ENCODE results near the gene PARP3. TPM values are rescaled to one million over a fixed set of nuclear protein-coding genes. Genes with fewer than 3 reads are reported as not detected.

The PARP3 gene
- total RNA-seq, 1 experiment from 2014 or later: 17.5 TPM

GRCh38 chr3:51908026-51908425 lies 34.1 kb upstream of the PARP3 start:
- H3K36me3 ChIP-seq (ENCODE audit: control insufficient read depth in 1 of 2, insufficient read depth in 2 of 2, low read length in 2 of 2): no peaks in the 10 kb centered on the region
- no peak for DNase-seq (ENCODE audit: low read depth, low spot score)
- ChIA-PET RAD21 (ENCODE audit: low non-redundant PET in 1 of 2, low total read pairs in 2 of 2, uncharacterized antibody in 2 of 2, unreplicated experiment in 2 of 2) (no interaction called here), CTCF (no interaction called here), POLR2A (interaction anchor here (0.6 kb wide), 1 partner anchor 19 kb away, joined by 6 read pairs; no protein-coding TSS in a partner anchor)
- H3K79me2 ChIP-seq (ENCODE audit: insufficient read depth, low read length): no peaks in the 10 kb centered on the region
- no peak overlapping the region for H3K9ac ChIP-seq (ENCODE audit: low read length)
- H3K9me3 ChIP-seq (ENCODE audit: control insufficient read depth in 1 of 2, insufficient read depth in 1 of 2, low read depth in 1 of 2, low read length in 2 of 2): peaks cover 3 to 8% of the 10 kb centered on the region in 2 experiments; a peak in 1 of 4 replicates
- H3K9me2 ChIP-seq (ENCODE audit: insufficient read depth): no peaks in the 10 kb centered on the region
- H2AFZ ChIP-seq (ENCODE audit: low read depth, low read length, poor library complexity, severe bottlenecking): no peak overlapping the region
- no peak overlapping the region for H3K4me3 ChIP-seq (replicated peaks in 1 of 2; ENCODE audit: low read depth in 1 of 2, low read length in 2 of 2)
- H3K27me3 ChIP-seq (ENCODE audit: insufficient read depth, low read length): no peaks in the 10 kb centered on the region
- no peak overlapping the region for H3K4me2 ChIP-seq (ENCODE audit: low read length)
- no peak for ATAC-seq
- H3K27ac ChIP-seq (ENCODE audit: low read depth, low read length): no peak overlapping the region
- TF ChIP-seq ZBTB33 (IDR thresholded peaks at IDR 0.05; ENCODE audit: extremely low read depth, insufficient replicate concordance, low read length) (no peak), CEBPB (IDR thresholded peaks at IDR 0.05; ENCODE audit: low read depth) (no peak), TCF7L2 (IDR thresholded peaks at IDR 0.05; ENCODE audit: borderline replicate concordance, extremely low read depth, insufficient read depth, insufficient read length) (no peak), YY1 (IDR thresholded peaks at IDR 0.05; ENCODE audit: extremely low read depth, insufficient replicate concordance, low read depth, low read length) (no peak)
- no TSS peak for BruUV-seq (replicated peaks)
- intact Hi-C loops (cut with micrococcal nuclease): no loop called here
- no peaks in the 10 kb centered on the region for H4K20me1 ChIP-seq (ENCODE audit: insufficient read depth)
- peaks cover 0 to 6% of the 10 kb centered on the region in 2 experiments; a peak in 2 of 4 replicates for H3K4me1 ChIP-seq (ENCODE audit: control insufficient read depth in 1 of 2, insufficient read depth in 2 of 2, low read length in 2 of 2)

- ChIA-PET POLR2A (no interaction called here), RAD21 (ENCODE audit: low non-redundant PET in 1 of 2, low total read pairs in 2 of 2, uncharacterized antibody in 2 of 2, unreplicated experiment in 2 of 2) (no interaction called here), CTCF (no interaction called here)
- no peak overlapping the region for H2AFZ ChIP-seq (ENCODE audit: low read depth, low read length, poor library complexity, severe bottlenecking)
- no peak overlapping the region for H3K4me3 ChIP-seq (replicated peaks in 1 of 2; ENCODE audit: low read depth in 1 of 2, low read length in 2 of 2)
- H3K9me2 ChIP-seq (ENCODE audit: insufficient read depth): no peaks in the 10 kb centered on the region
- ATAC-seq (no peak), DNase-seq (ENCODE audit: low read depth, low spot score) (no peak)
- no peaks in the 10 kb centered on the region for H4K20me1 ChIP-seq (ENCODE audit: insufficient read depth)
- no peaks in the 10 kb centered on the region for H3K4me1 ChIP-seq (ENCODE audit: control insufficient read depth in 1 of 2, insufficient read depth in 2 of 2, low read length in 2 of 2)
- BruUV-seq (replicated peaks): no TSS peak
- no peaks in the 10 kb centered on the region for H3K27me3 ChIP-seq (ENCODE audit: insufficient read depth, low read length)
- TF ChIP-seq, protein P1, sequence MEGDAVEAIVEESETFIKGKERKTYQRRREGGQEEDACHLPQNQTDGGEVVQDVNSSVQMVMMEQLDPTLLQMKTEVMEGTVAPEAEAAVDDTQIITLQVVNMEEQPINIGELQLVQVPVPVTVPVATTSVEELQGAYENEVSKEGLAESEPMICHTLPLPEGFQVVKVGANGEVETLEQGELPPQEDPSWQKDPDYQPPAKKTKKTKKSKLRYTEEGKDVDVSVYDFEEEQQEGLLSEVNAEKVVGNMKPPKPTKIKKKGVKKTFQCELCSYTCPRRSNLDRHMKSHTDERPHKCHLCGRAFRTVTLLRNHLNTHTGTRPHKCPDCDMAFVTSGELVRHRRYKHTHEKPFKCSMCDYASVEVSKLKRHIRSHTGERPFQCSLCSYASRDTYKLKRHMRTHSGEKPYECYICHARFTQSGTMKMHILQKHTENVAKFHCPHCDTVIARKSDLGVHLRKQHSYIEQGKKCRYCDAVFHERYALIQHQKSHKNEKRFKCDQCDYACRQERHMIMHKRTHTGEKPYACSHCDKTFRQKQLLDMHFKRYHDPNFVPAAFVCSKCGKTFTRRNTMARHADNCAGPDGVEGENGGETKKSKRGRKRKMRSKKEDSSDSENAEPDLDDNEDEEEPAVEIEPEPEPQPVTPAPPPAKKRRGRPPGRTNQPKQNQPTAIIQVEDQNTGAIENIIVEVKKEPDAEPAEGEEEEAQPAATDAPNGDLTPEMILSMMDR (IDR thresholded peaks at IDR 0.05 in 2 of 3, conservative IDR thresholded peaks at IDR 0.05 in 1 of 3; ENCODE audit: borderline replicate concordance in 1 of 3, insufficient read depth in 1 of 3, low read depth in 2 of 3, low read length in 2 of 3): no peak
- TF ChIP-seq JUND (IDR thresholded peaks at IDR 0.05): no peak
- no peak for TF ChIP-seq ZFX (IDR thresholded peaks at IDR 0.05)
- no peak for TF ChIP-seq FOSL1 (IDR thresholded peaks at IDR 0.05; ENCODE audit: low read depth)
- no peak for TF ChIP-seq SP1 (IDR thresholded peaks at IDR 0.05; ENCODE audit: low read depth)
- TF ChIP-seq TCF7L2 (IDR thresholded peaks at IDR 0.05; ENCODE audit: borderline replicate concordance, extremely low read depth, insufficient read depth, insufficient read length): no peak
- no peak for TF ChIP-seq CBX3 (IDR thresholded peaks at IDR 0.05; ENCODE audit: low read depth)
- H3K36me3 ChIP-seq (ENCODE audit: control insufficient read depth in 1 of 2, insufficient read depth in 2 of 2, low read length in 2 of 2): no peaks in the 10 kb centered on the region
- no peaks in the 10 kb centered on the region for H3K9me3 ChIP-seq (ENCODE audit: control insufficient read depth in 1 of 2, insufficient read depth in 1 of 2, low read depth in 1 of 2, low read length in 2 of 2)
- H3K27ac ChIP-seq (ENCODE audit: low read depth, low read length): no peak overlapping the region
- H3K79me2 ChIP-seq (ENCODE audit: insufficient read depth, low read length): no peaks in the 10 kb centered on the region
- no peak overlapping the region for H3K4me2 ChIP-seq (ENCODE audit: low read length)
- intact Hi-C loops (cut with micrococcal nuclease): no loop called here
- no peak overlapping the region for H3K9ac ChIP-seq (ENCODE audit: low read length)
These were observed 25.7 kb upstream of the PARP3 start for GRCh38 chr3:51916418-51916817.
